Left lung (tissue), 10 donors: ENCODE measurements around the gene GPC5. TPM values are rescaled to one million over a fixed set of nuclear protein-coding genes. Genes with fewer than 3 reads are reported as not detected.

Experiments
- ATAC-seq: fragments of 200-7000 bp; cut with Tn5 transposase; one replicate; pipeline ENCODE4 v1.9.1; 2020; ENCODE audit warnings: moderate library complexity
- DNase-seq, 4 donors: peaks; one replicate each; pipeline ENCODE4 v3.0.0-alpha.2; 2013 to 2020
- H3K27ac ChIP-seq, 2 donors: fragments of 200-600 bp; sonication (generic) in 1 of 2; one replicate each; pipeline versions ENCODE4 v1.5.0 to v1.8.0; 2020 to 2021
- H3K27me3 ChIP-seq, 2 donors: fragments of 200-600 bp; sonication (generic) in 1 of 2; one replicate each; pipeline versions ENCODE4 v1.5.0 to v1.8.0; 2020 to 2021
- H3K36me3 ChIP-seq, 2 donors: fragments of 200-600 bp; sonication (generic) in 1 of 2; one replicate each; pipeline versions ENCODE4 v1.5.0 to v1.8.0; 2020 to 2021
- H3K4me1 ChIP-seq, 2 donors: fragments of 200-600 bp; one replicate each; pipeline ENCODE4 v1.8.0; 2021
- H3K4me3 ChIP-seq, 2 donors: fragments of 200-600 bp; sonication (generic) in 1 of 2; one replicate each; pipeline versions ENCODE4 v1.5.0 to v1.8.0; 2020 to 2021; ENCODE audit warnings: mild to moderate bottlenecking in 1 of 2
- H3K9me3 ChIP-seq, 2 donors: fragments of 200-600 bp; sonication (generic) in 1 of 2; one replicate each; pipeline versions ENCODE4 v1.5.0 to v1.8.0; 2020 to 2021
- intact Hi-C, 2 donors: fragments of 100-400 bp; cut with DNase I; formaldehyde crosslinking; loops; one replicate each; pipeline versions ENCODE4 v1.11.2 to v1.14.2; 2022
- polyA plus RNA-seq, 6 donors: library from polyadenylated mRNA; unstranded; fragments of 120-200 nt; gene quantifications; one replicate each; pipeline ENCODE4 v1.2.1, GENCODE V29; 2013; ENCODE audit not compliant: insufficient read length in 6 of 6
- total RNA-seq, 2 donors: library from RNA; stranded (reverse); fragmentation: NEBNext Ultra II Directional; extraction: Animal tissue kit (Norgen Biotek cat#: 25700); gene quantifications; one replicate each; pipeline ENCODE4 v1.2.1, GENCODE V29; 2021
- TF ChIP-seq, protein P1 (sequence below), 2 donors: fragments of 200-600 bp; sonication (generic) in 1 of 2; IDR thresholded peaks; one replicate each; pipeline versions ENCODE4 v1.5.0 to v1.8.0; 2021; ENCODE audit warnings: antibody characterized with exemption in 2 of 2
- donor health status: DM: no; HTN: yes; CAD: no.
- donor health status: DM: no; HTN: no; CAD: no.

The GPC5 gene
- total and polyA plus RNA-seq, 8 donors: 9.2 to 19.5 (median 11.5) TPM

DNA sequence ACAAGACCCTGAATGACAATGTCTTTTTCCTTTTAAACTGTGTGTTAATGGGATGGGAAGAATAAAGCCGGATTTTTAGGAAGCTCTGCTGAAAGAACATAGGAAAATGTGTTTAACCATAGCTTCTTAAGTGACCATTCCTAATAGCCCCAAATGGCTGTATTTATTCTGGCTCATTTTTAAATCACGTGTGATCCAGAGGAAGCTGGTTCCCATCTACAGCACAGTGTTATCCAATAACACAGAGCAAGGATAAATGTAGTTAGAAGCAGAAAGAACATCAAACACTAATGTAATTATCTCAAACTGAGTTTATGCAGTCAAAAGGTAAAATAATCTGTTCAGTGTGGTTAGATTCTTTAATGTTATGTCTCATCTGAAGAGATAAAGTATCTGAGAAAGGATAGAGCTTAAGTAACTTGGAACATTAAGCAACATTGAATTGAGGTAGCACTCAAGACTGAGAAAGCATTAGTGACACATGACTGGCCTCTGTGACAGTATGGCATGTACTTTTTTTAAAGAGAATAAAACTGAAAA lies 853.3 kb downstream of the GPC5 start:
- Histone ChIP-seq H3K9me3 (no peaks in the 10 kb centered on the region), H3K36me3 (no peaks in the 10 kb centered on the region), H3K27me3 (no peaks in the 10 kb centered on the region), H3K27ac (no peak overlapping the region), H3K4me1 (no peaks in the 10 kb centered on the region), H3K4me3 (no peak overlapping the region)
- intact Hi-C loops: no loop called here
- TF ChIP-seq, protein P1, sequence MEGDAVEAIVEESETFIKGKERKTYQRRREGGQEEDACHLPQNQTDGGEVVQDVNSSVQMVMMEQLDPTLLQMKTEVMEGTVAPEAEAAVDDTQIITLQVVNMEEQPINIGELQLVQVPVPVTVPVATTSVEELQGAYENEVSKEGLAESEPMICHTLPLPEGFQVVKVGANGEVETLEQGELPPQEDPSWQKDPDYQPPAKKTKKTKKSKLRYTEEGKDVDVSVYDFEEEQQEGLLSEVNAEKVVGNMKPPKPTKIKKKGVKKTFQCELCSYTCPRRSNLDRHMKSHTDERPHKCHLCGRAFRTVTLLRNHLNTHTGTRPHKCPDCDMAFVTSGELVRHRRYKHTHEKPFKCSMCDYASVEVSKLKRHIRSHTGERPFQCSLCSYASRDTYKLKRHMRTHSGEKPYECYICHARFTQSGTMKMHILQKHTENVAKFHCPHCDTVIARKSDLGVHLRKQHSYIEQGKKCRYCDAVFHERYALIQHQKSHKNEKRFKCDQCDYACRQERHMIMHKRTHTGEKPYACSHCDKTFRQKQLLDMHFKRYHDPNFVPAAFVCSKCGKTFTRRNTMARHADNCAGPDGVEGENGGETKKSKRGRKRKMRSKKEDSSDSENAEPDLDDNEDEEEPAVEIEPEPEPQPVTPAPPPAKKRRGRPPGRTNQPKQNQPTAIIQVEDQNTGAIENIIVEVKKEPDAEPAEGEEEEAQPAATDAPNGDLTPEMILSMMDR (IDR thresholded peaks at IDR 0.05): no peak
- ATAC-seq: no peak
- peak in 1 of 4 donors; percentile 32 for DNase-seq

DNA sequence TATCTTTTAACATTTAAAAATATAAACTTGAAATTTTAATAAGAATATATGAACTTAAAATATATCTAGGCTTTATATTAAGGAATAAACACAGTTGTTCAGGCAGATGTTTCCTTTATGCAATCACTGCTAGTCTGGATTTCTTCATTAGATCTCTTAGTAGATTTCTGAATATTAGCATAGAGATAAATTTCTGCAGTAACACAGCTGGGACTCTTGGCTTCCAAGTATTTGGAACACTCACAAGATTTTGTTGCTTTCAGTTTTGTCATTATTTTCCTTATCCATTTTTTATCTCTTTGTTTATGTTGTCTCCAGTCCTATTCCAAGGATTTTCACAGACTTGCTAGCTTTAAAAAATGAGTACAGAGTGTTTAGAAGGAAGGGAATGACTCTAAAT lies 857.1 kb downstream of the GPC5 start:
- no peaks in the 10 kb centered on the region for H3K27me3 ChIP-seq
- TF ChIP-seq, protein P1 (IDR thresholded peaks at IDR 0.05): no peak
- H3K36me3 ChIP-seq: no peaks in the 10 kb centered on the region
- H3K9me3 ChIP-seq: no peaks in the 10 kb centered on the region
- no peaks in the 10 kb centered on the region for H3K4me1 ChIP-seq
- intact Hi-C loops: no loop called here
- DNase-seq (peak in 2 of 4 donors; percentile 59 to 72), ATAC-seq (no peak)
- no peak overlapping the region for H3K27ac ChIP-seq
- no peak overlapping the region for H3K4me3 ChIP-seq

DNA sequence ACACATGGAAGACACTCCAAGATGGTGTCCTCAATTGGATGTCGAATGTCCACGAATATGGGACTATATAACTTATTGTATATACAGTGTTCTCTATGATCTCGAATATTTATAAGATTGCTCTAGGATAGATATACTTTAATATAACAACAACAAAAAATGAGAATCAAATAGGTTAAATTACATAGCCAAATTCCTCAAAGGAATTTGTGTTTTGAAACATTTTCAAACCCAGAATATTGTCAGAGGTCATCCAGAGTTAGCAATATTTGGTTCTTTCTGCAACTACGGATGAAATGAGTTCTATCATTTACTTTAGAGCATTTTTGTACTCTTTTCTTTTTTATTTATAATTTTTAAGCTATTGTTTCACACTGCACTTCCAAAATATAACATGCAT lies 857.8 kb downstream of the GPC5 start:
- H3K4me1 ChIP-seq: no peaks in the 10 kb centered on the region
- H3K27ac ChIP-seq: no peak overlapping the region
- H3K9me3 ChIP-seq: no peaks in the 10 kb centered on the region
- intact Hi-C loops: no loop called here
- H3K4me3 ChIP-seq: no peak overlapping the region
- DNase-seq (no peak), ATAC-seq (no peak)
- no peaks in the 10 kb centered on the region for H3K27me3 ChIP-seq
- H3K36me3 ChIP-seq: no peaks in the 10 kb centered on the region
- TF ChIP-seq, protein P1 (IDR thresholded peaks at IDR 0.05): no peak

DNA sequence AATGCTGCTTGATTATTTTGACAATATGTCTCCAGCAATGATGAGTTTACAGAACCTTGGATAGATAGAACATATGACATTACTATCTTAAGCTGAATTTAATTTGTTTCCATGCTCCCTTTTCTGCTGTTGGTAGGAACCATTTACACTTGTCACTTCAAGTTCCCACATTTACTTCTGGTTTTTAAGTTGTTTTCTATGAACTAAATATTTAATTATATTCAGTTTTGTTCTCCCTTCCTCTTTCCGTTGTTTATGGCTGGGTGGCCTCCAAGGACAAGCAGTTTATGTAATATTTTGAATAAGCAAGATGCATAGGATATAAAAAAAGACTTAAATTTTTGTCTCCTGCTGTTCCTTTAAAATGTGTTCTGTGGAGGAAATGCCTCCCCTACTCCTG lies 860.6 kb downstream of the GPC5 start:
- H3K4me3 ChIP-seq: no peak overlapping the region
- intact Hi-C loops: no loop called here
- no peak overlapping the region for H3K27ac ChIP-seq
- H3K9me3 ChIP-seq: no peaks in the 10 kb centered on the region
- TF ChIP-seq, protein P1 (IDR thresholded peaks at IDR 0.05): no peak
- no peaks in the 10 kb centered on the region for H3K36me3 ChIP-seq
- DNase-seq: no peak
- ATAC-seq: no peak
- no peaks in the 10 kb centered on the region for H3K27me3 ChIP-seq
- H3K4me1 ChIP-seq: no peaks in the 10 kb centered on the region

DNA sequence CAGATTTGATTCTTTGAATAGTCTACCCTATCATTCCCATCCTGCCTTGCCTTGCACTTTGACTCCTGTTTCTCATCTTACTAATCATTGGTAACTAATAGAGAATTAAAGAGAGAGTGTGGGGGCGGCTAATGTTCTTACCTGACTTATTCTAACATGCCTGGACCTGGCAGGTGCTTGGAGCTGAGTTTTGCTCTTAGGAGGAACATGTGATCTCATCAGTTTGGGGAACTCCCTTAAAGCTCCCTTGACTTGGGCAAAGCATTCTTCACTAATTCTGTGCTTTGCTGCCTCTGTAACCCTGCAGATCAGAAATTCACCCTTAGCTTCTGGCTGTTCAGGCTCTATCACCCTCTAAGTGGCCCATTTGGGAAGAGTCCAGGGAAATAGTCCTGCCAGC lies 861.1 kb downstream of the GPC5 start:
- TF ChIP-seq, protein P1 (IDR thresholded peaks at IDR 0.05): no peak

More for the DNA sequence above, 861.1 kb downstream of the GPC5 start:
- intact Hi-C loops: no loop called here
- DNase-seq: no peak
- no peaks in the 10 kb centered on the region for H3K9me3 ChIP-seq
- no peaks in the 10 kb centered on the region for H3K36me3 ChIP-seq
- no peak overlapping the region for H3K27ac ChIP-seq
- H3K27me3 ChIP-seq: no peaks in the 10 kb centered on the region
- ATAC-seq: no peak
- H3K4me1 ChIP-seq: no peaks in the 10 kb centered on the region
- no peak overlapping the region for H3K4me3 ChIP-seq
